ENCODE data around the gene MKNK1.

- TF ChIP-seq GATA1 (IDR thresholded peaks at IDR 0.05; ENCODE audit: low read depth, low read length): no peak
- TF ChIP-seq POLR2A (IDR thresholded peaks at IDR 0.05; ENCODE audit: low read length): no peak
Observed at GRCh38 chr1:46535063-46535462, 69.0 kb downstream of the MKNK1 start.
